ENCODE results near the gene DPP6. TPM values are rescaled to one million over a fixed set of nuclear protein-coding genes. Genes with fewer than 3 reads are reported as not detected.

Gene DPP6
- total RNA-seq, 1 experiment from 2014 or later: not detected

DNA sequence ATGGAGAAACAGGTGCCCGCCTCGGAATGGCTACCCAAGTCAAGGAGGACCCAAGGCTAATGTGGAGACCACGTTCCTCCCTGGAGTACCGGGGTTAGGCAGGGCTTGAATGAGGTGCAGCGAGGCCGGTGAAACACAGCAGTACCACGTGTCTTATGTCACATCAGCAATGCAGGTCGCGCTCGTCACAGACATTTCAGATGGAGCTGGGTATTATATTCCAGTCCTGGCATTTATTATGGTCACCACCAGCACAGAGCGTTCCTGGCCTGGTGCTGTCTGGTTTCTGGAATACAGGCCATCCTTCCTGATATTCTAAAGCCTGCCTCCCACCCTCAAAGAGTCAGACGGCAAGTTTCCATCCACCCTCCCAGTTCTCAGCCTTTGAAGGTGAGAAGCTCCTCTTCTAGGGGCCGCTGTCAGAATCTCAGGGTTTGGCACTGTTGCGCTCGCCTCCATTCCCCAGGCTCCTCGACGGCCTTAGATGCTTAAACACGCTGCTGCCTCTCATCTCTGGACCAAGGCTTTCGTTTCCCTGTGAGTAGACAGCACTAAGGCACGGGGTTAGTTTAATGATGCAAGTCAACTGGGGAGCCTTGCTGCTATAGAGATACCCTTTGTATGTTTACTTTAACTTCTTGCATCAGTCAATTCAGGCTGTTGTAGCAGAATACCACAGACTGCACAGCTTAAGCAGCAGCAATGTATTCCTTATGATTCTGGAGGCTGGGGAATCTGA lies 377.6 kb downstream of the DPP6 start (continued):
- TF ChIP-seq, protein P1, sequence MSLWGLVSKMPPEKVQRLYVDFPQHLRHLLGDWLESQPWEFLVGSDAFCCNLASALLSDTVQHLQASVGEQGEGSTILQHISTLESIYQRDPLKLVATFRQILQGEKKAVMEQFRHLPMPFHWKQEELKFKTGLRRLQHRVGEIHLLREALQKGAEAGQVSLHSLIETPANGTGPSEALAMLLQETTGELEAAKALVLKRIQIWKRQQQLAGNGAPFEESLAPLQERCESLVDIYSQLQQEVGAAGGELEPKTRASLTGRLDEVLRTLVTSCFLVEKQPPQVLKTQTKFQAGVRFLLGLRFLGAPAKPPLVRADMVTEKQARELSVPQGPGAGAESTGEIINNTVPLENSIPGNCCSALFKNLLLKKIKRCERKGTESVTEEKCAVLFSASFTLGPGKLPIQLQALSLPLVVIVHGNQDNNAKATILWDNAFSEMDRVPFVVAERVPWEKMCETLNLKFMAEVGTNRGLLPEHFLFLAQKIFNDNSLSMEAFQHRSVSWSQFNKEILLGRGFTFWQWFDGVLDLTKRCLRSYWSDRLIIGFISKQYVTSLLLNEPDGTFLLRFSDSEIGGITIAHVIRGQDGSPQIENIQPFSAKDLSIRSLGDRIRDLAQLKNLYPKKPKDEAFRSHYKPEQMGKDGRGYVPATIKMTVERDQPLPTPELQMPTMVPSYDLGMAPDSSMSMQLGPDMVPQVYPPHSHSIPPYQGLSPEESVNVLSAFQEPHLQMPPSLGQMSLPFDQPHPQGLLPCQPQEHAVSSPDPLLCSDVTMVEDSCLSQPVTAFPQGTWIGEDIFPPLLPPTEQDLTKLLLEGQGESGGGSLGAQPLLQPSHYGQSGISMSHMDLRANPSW (CRISPR knock-in tag; conservative IDR thresholded peaks at IDR 0.05; ENCODE audit: low read depth): no peak
- TF ChIP-seq, protein P2, sequence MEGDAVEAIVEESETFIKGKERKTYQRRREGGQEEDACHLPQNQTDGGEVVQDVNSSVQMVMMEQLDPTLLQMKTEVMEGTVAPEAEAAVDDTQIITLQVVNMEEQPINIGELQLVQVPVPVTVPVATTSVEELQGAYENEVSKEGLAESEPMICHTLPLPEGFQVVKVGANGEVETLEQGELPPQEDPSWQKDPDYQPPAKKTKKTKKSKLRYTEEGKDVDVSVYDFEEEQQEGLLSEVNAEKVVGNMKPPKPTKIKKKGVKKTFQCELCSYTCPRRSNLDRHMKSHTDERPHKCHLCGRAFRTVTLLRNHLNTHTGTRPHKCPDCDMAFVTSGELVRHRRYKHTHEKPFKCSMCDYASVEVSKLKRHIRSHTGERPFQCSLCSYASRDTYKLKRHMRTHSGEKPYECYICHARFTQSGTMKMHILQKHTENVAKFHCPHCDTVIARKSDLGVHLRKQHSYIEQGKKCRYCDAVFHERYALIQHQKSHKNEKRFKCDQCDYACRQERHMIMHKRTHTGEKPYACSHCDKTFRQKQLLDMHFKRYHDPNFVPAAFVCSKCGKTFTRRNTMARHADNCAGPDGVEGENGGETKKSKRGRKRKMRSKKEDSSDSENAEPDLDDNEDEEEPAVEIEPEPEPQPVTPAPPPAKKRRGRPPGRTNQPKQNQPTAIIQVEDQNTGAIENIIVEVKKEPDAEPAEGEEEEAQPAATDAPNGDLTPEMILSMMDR (IDR thresholded peaks at IDR 0.05): no peak

DNA sequence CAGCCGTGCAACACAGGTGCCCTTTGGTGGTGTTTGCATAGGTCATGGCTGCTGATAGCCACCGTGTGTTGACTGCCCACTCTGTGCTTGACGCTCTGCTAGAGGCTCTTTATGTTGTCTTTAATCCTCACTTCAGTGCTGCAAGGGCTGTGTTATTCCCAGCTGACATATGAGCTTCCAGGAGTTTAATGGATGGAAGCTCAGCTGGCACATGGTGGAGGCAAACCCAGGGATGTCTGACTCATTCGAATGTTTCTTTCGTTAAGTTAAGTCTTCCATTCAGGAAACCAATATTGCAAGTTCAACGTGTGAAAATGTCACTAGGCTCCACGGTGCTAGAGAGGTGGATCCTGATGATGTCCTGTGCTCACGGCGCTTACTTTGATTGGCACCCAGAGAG lies 378.4 kb downstream of the DPP6 start:
- DNase-seq (ENCODE audit: low spot score): no peak
- Mint-ChIP-seq H3K27ac (no peak overlapping the region), H3K4me1 (no peaks in the 10 kb centered on the region), H3K9me3 (peaks cover 74% of the 10 kb centered on the region), H3K4me3 (no peak overlapping the region), H3K27me3 (ENCODE audit: low read depth) (peaks cover 4% of the 10 kb centered on the region), H3K36me3 (peaks cover 68% of the 10 kb centered on the region)
- ChIA-PET CTCF (no interaction called here), POLR2A (no interaction called here)
- no peak for TF ChIP-seq HMGA2 (CRISPR knock-in tag; IDR thresholded peaks at IDR 0.05)
- no peak for TF ChIP-seq ZBTB21 (CRISPR knock-in tag; IDR thresholded peaks at IDR 0.05; ENCODE audit: borderline replicate concordance)
- no peak for TF ChIP-seq IRF2 (CRISPR knock-in tag; IDR thresholded peaks at IDR 0.05; ENCODE audit: borderline replicate concordance, low read depth)
- no peak for TF ChIP-seq NR3C1 (CRISPR knock-in tag; conservative IDR thresholded peaks at IDR 0.05; ENCODE audit: low read depth)
- no peak for TF ChIP-seq ESRRA (CRISPR knock-in tag; IDR thresholded peaks at IDR 0.05; ENCODE audit: borderline replicate concordance)
- TF ChIP-seq, protein P3, sequence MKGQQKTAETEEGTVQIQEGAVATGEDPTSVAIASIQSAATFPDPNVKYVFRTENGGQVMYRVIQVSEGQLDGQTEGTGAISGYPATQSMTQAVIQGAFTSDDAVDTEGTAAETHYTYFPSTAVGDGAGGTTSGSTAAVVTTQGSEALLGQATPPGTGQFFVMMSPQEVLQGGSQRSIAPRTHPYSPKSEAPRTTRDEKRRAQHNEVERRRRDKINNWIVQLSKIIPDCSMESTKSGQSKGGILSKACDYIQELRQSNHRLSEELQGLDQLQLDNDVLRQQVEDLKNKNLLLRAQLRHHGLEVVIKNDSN (CRISPR knock-in tag; IDR thresholded peaks at IDR 0.05): no peak
- TF ChIP-seq ZNF671 (CRISPR knock-in tag; IDR thresholded peaks at IDR 0.05): no peak
- TF ChIP-seq, protein P4, sequence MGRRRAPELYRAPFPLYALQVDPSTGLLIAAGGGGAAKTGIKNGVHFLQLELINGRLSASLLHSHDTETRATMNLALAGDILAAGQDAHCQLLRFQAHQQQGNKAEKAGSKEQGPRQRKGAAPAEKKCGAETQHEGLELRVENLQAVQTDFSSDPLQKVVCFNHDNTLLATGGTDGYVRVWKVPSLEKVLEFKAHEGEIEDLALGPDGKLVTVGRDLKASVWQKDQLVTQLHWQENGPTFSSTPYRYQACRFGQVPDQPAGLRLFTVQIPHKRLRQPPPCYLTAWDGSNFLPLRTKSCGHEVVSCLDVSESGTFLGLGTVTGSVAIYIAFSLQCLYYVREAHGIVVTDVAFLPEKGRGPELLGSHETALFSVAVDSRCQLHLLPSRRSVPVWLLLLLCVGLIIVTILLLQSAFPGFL (CRISPR knock-in tag; IDR thresholded peaks at IDR 0.05; ENCODE audit: borderline replicate concordance): no peak
- no peak for TF ChIP-seq EMX1 (CRISPR knock-in tag; IDR thresholded peaks at IDR 0.05)
- TF ChIP-seq, protein P5, sequence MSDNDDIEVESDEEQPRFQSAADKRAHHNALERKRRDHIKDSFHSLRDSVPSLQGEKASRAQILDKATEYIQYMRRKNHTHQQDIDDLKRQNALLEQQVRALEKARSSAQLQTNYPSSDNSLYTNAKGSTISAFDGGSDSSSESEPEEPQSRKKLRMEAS (CRISPR knock-in tag; IDR thresholded peaks at IDR 0.05): no peak
- TF ChIP-seq ZNF396 (CRISPR knock-in tag; IDR thresholded peaks at IDR 0.05; ENCODE audit: borderline replicate concordance): no peak
- no peak for TF ChIP-seq NFYB (CRISPR knock-in tag; conservative IDR thresholded peaks at IDR 0.05; ENCODE audit: low read depth)
- TF ChIP-seq, protein P6, sequence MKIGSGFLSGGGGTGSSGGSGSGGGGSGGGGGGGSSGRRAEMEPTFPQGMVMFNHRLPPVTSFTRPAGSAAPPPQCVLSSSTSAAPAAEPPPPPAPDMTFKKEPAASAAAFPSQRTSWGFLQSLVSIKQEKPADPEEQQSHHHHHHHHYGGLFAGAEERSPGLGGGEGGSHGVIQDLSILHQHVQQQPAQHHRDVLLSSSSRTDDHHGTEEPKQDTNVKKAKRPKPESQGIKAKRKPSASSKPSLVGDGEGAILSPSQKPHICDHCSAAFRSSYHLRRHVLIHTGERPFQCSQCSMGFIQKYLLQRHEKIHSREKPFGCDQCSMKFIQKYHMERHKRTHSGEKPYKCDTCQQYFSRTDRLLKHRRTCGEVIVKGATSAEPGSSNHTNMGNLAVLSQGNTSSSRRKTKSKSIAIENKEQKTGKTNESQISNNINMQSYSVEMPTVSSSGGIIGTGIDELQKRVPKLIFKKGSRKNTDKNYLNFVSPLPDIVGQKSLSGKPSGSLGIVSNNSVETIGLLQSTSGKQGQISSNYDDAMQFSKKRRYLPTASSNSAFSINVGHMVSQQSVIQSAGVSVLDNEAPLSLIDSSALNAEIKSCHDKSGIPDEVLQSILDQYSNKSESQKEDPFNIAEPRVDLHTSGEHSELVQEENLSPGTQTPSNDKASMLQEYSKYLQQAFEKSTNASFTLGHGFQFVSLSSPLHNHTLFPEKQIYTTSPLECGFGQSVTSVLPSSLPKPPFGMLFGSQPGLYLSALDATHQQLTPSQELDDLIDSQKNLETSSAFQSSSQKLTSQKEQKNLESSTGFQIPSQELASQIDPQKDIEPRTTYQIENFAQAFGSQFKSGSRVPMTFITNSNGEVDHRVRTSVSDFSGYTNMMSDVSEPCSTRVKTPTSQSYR (CRISPR knock-in tag; IDR thresholded peaks at IDR 0.05): no peak
- TF ChIP-seq, protein P7, sequence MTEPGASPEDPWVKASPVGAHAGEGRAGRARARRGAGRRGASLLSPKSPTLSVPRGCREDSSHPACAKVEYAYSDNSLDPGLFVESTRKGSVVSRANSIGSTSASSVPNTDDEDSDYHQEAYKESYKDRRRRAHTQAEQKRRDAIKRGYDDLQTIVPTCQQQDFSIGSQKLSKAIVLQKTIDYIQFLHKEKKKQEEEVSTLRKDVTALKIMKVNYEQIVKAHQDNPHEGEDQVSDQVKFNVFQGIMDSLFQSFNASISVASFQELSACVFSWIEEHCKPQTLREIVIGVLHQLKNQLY (CRISPR knock-in tag; IDR thresholded peaks at IDR 0.05): no peak
- TF ChIP-seq, protein P8, sequence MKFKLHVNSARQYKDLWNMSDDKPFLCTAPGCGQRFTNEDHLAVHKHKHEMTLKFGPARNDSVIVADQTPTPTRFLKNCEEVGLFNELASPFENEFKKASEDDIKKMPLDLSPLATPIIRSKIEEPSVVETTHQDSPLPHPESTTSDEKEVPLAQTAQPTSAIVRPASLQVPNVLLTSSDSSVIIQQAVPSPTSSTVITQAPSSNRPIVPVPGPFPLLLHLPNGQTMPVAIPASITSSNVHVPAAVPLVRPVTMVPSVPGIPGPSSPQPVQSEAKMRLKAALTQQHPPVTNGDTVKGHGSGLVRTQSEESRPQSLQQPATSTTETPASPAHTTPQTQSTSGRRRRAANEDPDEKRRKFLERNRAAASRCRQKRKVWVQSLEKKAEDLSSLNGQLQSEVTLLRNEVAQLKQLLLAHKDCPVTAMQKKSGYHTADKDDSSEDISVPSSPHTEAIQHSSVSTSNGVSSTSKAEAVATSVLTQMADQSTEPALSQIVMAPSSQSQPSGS (CRISPR knock-in tag; IDR thresholded peaks at IDR 0.05; ENCODE audit: borderline replicate concordance, low read depth): no peak
- TF ChIP-seq, protein P9, sequence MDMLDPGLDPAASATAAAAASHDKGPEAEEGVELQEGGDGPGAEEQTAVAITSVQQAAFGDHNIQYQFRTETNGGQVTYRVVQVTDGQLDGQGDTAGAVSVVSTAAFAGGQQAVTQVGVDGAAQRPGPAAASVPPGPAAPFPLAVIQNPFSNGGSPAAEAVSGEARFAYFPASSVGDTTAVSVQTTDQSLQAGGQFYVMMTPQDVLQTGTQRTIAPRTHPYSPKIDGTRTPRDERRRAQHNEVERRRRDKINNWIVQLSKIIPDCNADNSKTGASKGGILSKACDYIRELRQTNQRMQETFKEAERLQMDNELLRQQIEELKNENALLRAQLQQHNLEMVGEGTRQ (CRISPR knock-in tag; IDR thresholded peaks at IDR 0.05): no peak
- TF ChIP-seq SOX15 (CRISPR knock-in tag; IDR thresholded peaks at IDR 0.05): no peak
- no peak for TF ChIP-seq TEAD4 (CRISPR knock-in tag; IDR thresholded peaks at IDR 0.05)
- no peak for TF ChIP-seq CREB1 (CRISPR knock-in tag; IDR thresholded peaks at IDR 0.05)
- ATAC-seq: no peak
